Liver (tissue), 9 donors: ENCODE data around the gene VSIR. TPM values are rescaled to one million over a fixed set of nuclear protein-coding genes. Genes with fewer than 3 reads are reported as not detected.

Experiments used
- DNase-seq: peaks from one replicate; pipeline ENCODE4 v3.0.0-alpha.2; 2017; ENCODE audit warnings: low spot score
- H3K27ac ChIP-seq, 2 donors: one replicate each; pipeline ENCODE4 v1.7.0; 2013; ENCODE audit warnings: inconsistent platforms in 2 of 2, low read length in 2 of 2, control low read depth in 1 of 2, low read depth in 1 of 2, mild to moderate bottlenecking in 1 of 2
- H3K27me3 ChIP-seq, 4 donors: one replicate each; pipeline versions ENCODE4 v1.6.1 to v1.7.0; 2013; ENCODE audit warnings: low read length in 3 of 4, inconsistent platforms in 1 of 4, mild to moderate bottlenecking in 1 of 4, moderate library complexity in 1 of 4; ENCODE audit not compliant: control insufficient read depth in 4 of 4, insufficient read depth in 4 of 4
- H3K36me3 ChIP-seq, 4 donors: one replicate each; pipeline versions ENCODE4 v1.6.1 to v1.7.0; 2013; ENCODE audit warnings: low read length in 3 of 4, mild to moderate bottlenecking in 3 of 4, low read depth in 1 of 4, moderate library complexity in 1 of 4; ENCODE audit not compliant: control insufficient read depth in 4 of 4, insufficient read depth in 3 of 4
- H3K4me1 ChIP-seq, 4 donors: one replicate each; pipeline versions ENCODE4 v1.6.1 to v1.7.0; 2013; ENCODE audit warnings: low read length in 3 of 4, mild to moderate bottlenecking in 3 of 4, moderate library complexity in 1 of 4; ENCODE audit not compliant: control insufficient read depth in 4 of 4, insufficient read depth in 4 of 4
- H3K4me3 ChIP-seq, 3 donors: one replicate each; pipeline versions ENCODE4 v1.6.1 to v1.7.0; 2013; ENCODE audit warnings: low read length in 3 of 3, control low read depth in 1 of 3, low read depth in 1 of 3, mild to moderate bottlenecking in 1 of 3
- H3K9ac ChIP-seq, 2 donors: one replicate each; pipeline ENCODE4 v1.7.0; 2013; ENCODE audit warnings: low read length in 2 of 2, mild to moderate bottlenecking in 2 of 2, moderate library complexity in 2 of 2, control low read depth in 1 of 2, low read depth in 1 of 2
- H3K9me3 ChIP-seq, 4 donors: one replicate each; pipeline versions ENCODE4 v1.6.1 to v1.7.0; 2013; ENCODE audit warnings: low read length in 3 of 4; ENCODE audit not compliant: control insufficient read depth in 4 of 4
- ATF3 ChIP-seq: IDR thresholded peaks from 2 replicates; pipeline ENCODE4 v1.6.1; 2016; ENCODE audit warnings: antibody characterized with exemption
- CTCF ChIP-seq: fragments of 150-350 bp; IDR thresholded peaks from 2 replicates; pipeline ENCODE4 v1.5.1; 2017; ENCODE audit warnings: improper control_type of control experiment, low read depth, low read length; ENCODE audit not compliant: missing input control
- EGR1 ChIP-seq, 2 donors: IDR thresholded peaks; 2 replicates each; pipeline ENCODE4 v1.6.1; 2016 to 2018; ENCODE audit warnings: antibody characterized with exemption in 2 of 2, low read depth in 2 of 2
- FOXA1 ChIP-seq: IDR thresholded peaks from 2 replicates; pipeline ENCODE4 v1.6.1; 2016; ENCODE audit warnings: antibody characterized with exemption
- GABPA ChIP-seq, 2 donors: IDR thresholded peaks in 1 of 2; conservative IDR thresholded peaks in 1 of 2; 2 replicates each; pipeline ENCODE4 v1.6.1; 2016; ENCODE audit warnings: antibody characterized with exemption in 2 of 2, mild to moderate bottlenecking in 1 of 2, moderate library complexity in 1 of 2
- HNF4A ChIP-seq, 2 donors: conservative IDR thresholded peaks; 2 replicates each; pipeline ENCODE4 v1.6.1; 2016; ENCODE audit warnings: antibody characterized with exemption in 2 of 2, mild to moderate bottlenecking in 2 of 2
- HNF4G ChIP-seq: IDR thresholded peaks from 2 replicates; pipeline ENCODE4 v1.6.1; 2016; ENCODE audit warnings: antibody characterized with exemption
- JUND ChIP-seq, 2 donors: IDR thresholded peaks; 2 replicates each; pipeline ENCODE4 v1.6.1; 2016; ENCODE audit warnings: antibody characterized with exemption in 2 of 2
- MAX ChIP-seq: IDR thresholded peaks from 2 replicates; pipeline ENCODE4 v1.6.1; 2016; ENCODE audit warnings: antibody characterized with exemption
- NR2F2 ChIP-seq: IDR thresholded peaks from 2 replicates; pipeline ENCODE4 v1.6.1; 2016; ENCODE audit warnings: antibody characterized with exemption
- RAD21 ChIP-seq, 2 donors: IDR thresholded peaks; 2 replicates each; pipeline ENCODE4 v1.6.1; 2016; ENCODE audit warnings: antibody characterized with exemption in 2 of 2, mild to moderate bottlenecking in 2 of 2
- REST ChIP-seq: IDR thresholded peaks from 2 replicates; pipeline ENCODE4 v1.6.1; 2016; ENCODE audit warnings: antibody characterized with exemption, mild to moderate bottlenecking
- RXRA ChIP-seq, 2 donors: IDR thresholded peaks; 2 replicates each; pipeline ENCODE4 v1.6.1; 2017 to 2018; ENCODE audit warnings: antibody characterized with exemption in 2 of 2, mild to moderate bottlenecking in 1 of 2
- SP1 ChIP-seq: IDR thresholded peaks from 2 replicates; pipeline ENCODE4 v1.6.1; 2018; ENCODE audit warnings: antibody characterized with exemption, mild to moderate bottlenecking
- TAF1 ChIP-seq: conservative IDR thresholded peaks from 2 replicates; pipeline ENCODE4 v1.6.1; 2016; ENCODE audit warnings: antibody characterized with exemption, mild to moderate bottlenecking
- YY1 ChIP-seq: IDR thresholded peaks from 2 replicates; pipeline ENCODE4 v1.6.1; 2016; ENCODE audit warnings: antibody characterized with exemption, mild to moderate bottlenecking
- ZBTB33 ChIP-seq: IDR thresholded peaks from 2 replicates; pipeline ENCODE4 v1.6.1; 2016; ENCODE audit warnings: antibody characterized with exemption
- WGBS: extraction: QIAGEN DNeasy Blood & Tissue Kit; methylation state at CpG from one replicate; pipeline ENCODE4 v1.1.7; 2013; 5-methylcytosine and 5-hydroxymethylcytosine counted together
- polyA plus RNA-seq, 2 donors: library from polyadenylated mRNA; stranded (reverse) in 1 of 2; unstranded in 1 of 2; fragments of 200-250 nt in 1 of 2; fragments of >200 nt in 1 of 2; fragmentation: Nextera tagmentation in 1 of 2; extraction: Ambion mirVana in 1 of 2; gene quantifications; one replicate each; pipeline versions ENCODE4 v1.2.1 to v1.2.3, GENCODE V29; 2013 to 2015
- total RNA-seq, 2 donors: library from RNA; depleted of rRNA; stranded (reverse); fragments of >200 nt; gene quantifications; one replicate each; pipeline ENCODE4 v1.2.3, GENCODE V29; 2014
- donor health status: healthy.
- donor health status: healthy.
- donor health status: healthy.
- donor health status: healthy.
- donor health status: healthy.

Gene VSIR
- total and polyA plus RNA-seq, 4 donors: 7.2 to 12.2 (median 10.8) TPM

GRCh38 chr10:71815515-71816130, 42.3 kb upstream of the VSIR start:
- no peak overlapping the region for H3K4me3 ChIP-seq
- no peaks in the 10 kb centered on the region for H3K9me3 ChIP-seq
- WGBS: 89% methylated on average over 15 of the region's 15 CpGs
- no peak for DNase-seq
- no peak overlapping the region for H3K27ac ChIP-seq
- no peak overlapping the region for H3K9ac ChIP-seq
- H3K36me3 ChIP-seq: peaks cover 16 to 52% (median 34%) of the 10 kb centered on the region in 4 donors
- H3K4me1 ChIP-seq: no peaks in the 10 kb centered on the region
- no peaks in the 10 kb centered on the region for H3K27me3 ChIP-seq
- TF ChIP-seq NR2F2: no peak
- TF ChIP-seq EGR1 (IDR thresholded peaks at IDR 0.05; ENCODE audit: low read depth in 2 of 2): no peak
- TF ChIP-seq TAF1: no peak
- TF ChIP-seq HNF4G: no peak
- no peak for TF ChIP-seq ATF3
- TF ChIP-seq YY1: no peak
- no peak for TF ChIP-seq ZBTB33
- no peak for TF ChIP-seq FOXA1
- TF ChIP-seq SP1: no peak
- TF ChIP-seq CTCF: no peak
- no peak for TF ChIP-seq GABPA (IDR thresholded peaks at IDR 0.05 in 1 of 2, conservative IDR thresholded peaks at IDR 0.05 in 1 of 2)
- no peak for TF ChIP-seq REST
- no peak for TF ChIP-seq HNF4A (conservative IDR thresholded peaks at IDR 0.05)

GRCh38 chr10:71814922-71815411, 41.6 kb upstream of the VSIR start:
- no peak overlapping the region for H3K4me3 ChIP-seq
- H3K27ac ChIP-seq: no peak overlapping the region
- H3K36me3 ChIP-seq: peaks cover 13 to 47% (median 30%) of the 10 kb centered on the region in 4 donors
- no peaks in the 10 kb centered on the region for H3K9me3 ChIP-seq
- H3K27me3 ChIP-seq: no peaks in the 10 kb centered on the region
- no peaks in the 10 kb centered on the region for H3K4me1 ChIP-seq
- TF ChIP-seq TAF1 (no peak), FOXA1 (no peak), REST (no peak), RAD21 (IDR thresholded peaks at IDR 0.05) (no peak), JUND (IDR thresholded peaks at IDR 0.05) (no peak), RXRA (IDR thresholded peaks at IDR 0.05) (no peak), MAX (no peak), NR2F2 (no peak), CTCF (no peak), EGR1 (IDR thresholded peaks at IDR 0.05; ENCODE audit: low read depth in 2 of 2) (no peak), HNF4A (conservative IDR thresholded peaks at IDR 0.05) (no peak), GABPA (IDR thresholded peaks at IDR 0.05 in 1 of 2, conservative IDR thresholded peaks at IDR 0.05 in 1 of 2) (no peak), SP1 (no peak)
- 93% methylated on average over 26 of the region's 26 CpGs for WGBS
- DNase-seq: no peak
- H3K9ac ChIP-seq: no peak overlapping the region
